GM23248 (cell line): ENCODE results near the gene TTLL1. TPM values are rescaled to one million over a fixed set of nuclear protein-coding genes. Genes with fewer than 3 reads are reported as not detected.

Source experiments
- DNase-seq: peaks from one replicate; pipeline ENCODE4 v3.0.0-alpha.2; 2015
- H2AFZ ChIP-seq: fragments of 200-600 bp; sonication (generic); 2 replicates; pipeline ENCODE4 v1.6.1; 2016; ENCODE audit warnings: antibody characterized with exemption
- H3F3A ChIP-seq: fragments of 200-600 bp; sonication (generic); 2 replicates; pipeline ENCODE4 v1.6.1; 2016; ENCODE audit warnings: mild to moderate bottlenecking, antibody characterized with exemption, mixed run types; ENCODE audit not compliant: insufficient read depth
- H3K27ac ChIP-seq: fragments of 200-600 bp; sonication (generic); 2 replicates; pipeline ENCODE4 v1.5.1; 2016; ENCODE audit warnings: mild to moderate bottlenecking
- H3K27me3 ChIP-seq: fragments of 200-600 bp; sonication (generic); replicated peaks from 2 replicates; pipeline ENCODE4 v1.6.1; 2016; ENCODE audit warnings: mild to moderate bottlenecking; ENCODE audit not compliant: insufficient read depth
- H3K36me3 ChIP-seq: fragments of 200-600 bp; sonication (generic); 2 replicates; pipeline ENCODE4 v1.6.1; 2016; ENCODE audit warnings: low read depth, mild to moderate bottlenecking
- H3K4me1 ChIP-seq: fragments of 200-600 bp; sonication (generic); 2 replicates; pipeline ENCODE4 v1.6.1; 2016; ENCODE audit warnings: mild to moderate bottlenecking; ENCODE audit not compliant: insufficient read depth
- H3K4me2 ChIP-seq: fragments of 200-600 bp; sonication (generic); one replicate; pipeline ENCODE4 v1.6.1; 2016; ENCODE audit warnings: mild to moderate bottlenecking; ENCODE audit not compliant: unreplicated experiment
- H3K4me3 ChIP-seq: fragments of 200-600 bp; sonication (generic); 2 replicates; pipeline ENCODE4 v1.5.1; 2016; ENCODE audit warnings: mild to moderate bottlenecking
- H3K79me2 ChIP-seq: fragments of 200-600 bp; sonication (generic); 2 replicates; pipeline ENCODE4 v1.6.1; 2016; ENCODE audit warnings: mild to moderate bottlenecking; ENCODE audit not compliant: insufficient read depth
- H3K9ac ChIP-seq: fragments of 200-600 bp; sonication (generic); 2 replicates; pipeline ENCODE4 v1.6.1; 2016; ENCODE audit warnings: mild to moderate bottlenecking
- H3K9me2 ChIP-seq: fragments of 200-600 bp; sonication (generic); 2 replicates; pipeline ENCODE4 v1.6.1; 2016; ENCODE audit warnings: mixed run types, mild to moderate bottlenecking, moderate library complexity; ENCODE audit not compliant: insufficient read depth
- H3K9me3 ChIP-seq: fragments of 200-600 bp; sonication (generic); one replicate; pipeline ENCODE4 v1.6.1; 2017; ENCODE audit warnings: low read depth
- H4K20me1 ChIP-seq: fragments of 200-600 bp; sonication (generic); 2 replicates; pipeline ENCODE4 v1.6.0; 2016; ENCODE audit not compliant: insufficient read depth
- EZH2 ChIP-seq: fragments of 200-600 bp; sonication (generic); IDR thresholded peaks from 2 replicates; pipeline ENCODE4 v1.6.1; 2018; ENCODE audit warnings: antibody characterized with exemption, mild to moderate bottlenecking; ENCODE audit not compliant: insufficient read depth, poor library complexity, severe bottlenecking
- EZH2phosphoT487 ChIP-seq: fragments of 200-600 bp; sonication (generic); IDR thresholded peaks from 2 replicates; pipeline ENCODE4 v1.6.1; 2018; ENCODE audit warnings: antibody characterized with exemption, moderate library complexity, mild to moderate bottlenecking, low read depth; ENCODE audit not compliant: insufficient read depth
- WGBS, 2 experiments: methylation state at CpG; one replicate each; pipeline ENCODE4 v1.1.6; 2015 to 2017; ENCODE audit warnings: low lambda C conversion rate in 2 of 2, low coverage in 1 of 2; ENCODE audit errors: missing lambda C conversion rate in 2 of 2; 5-methylcytosine and 5-hydroxymethylcytosine counted together
- in situ Hi-C: fragments of 300-500 bp; cut with MboI; formaldehyde crosslinking; loops from 2 replicates; pipeline ENCODE4 v1.15.0; 2020
- polyA plus RNA-seq: library from polyadenylated mRNA; unstranded; fragments of >200 nt; fragmentation: Nextera tagmentation; extraction: Ambion mirVana; gene quantifications from 2 replicates; pipeline ENCODE4 v1.2.1, GENCODE V29; 2016
- total RNA-seq: library from RNA; depleted of rRNA; stranded (reverse); fragments of >200 nt; shearing (Covaris generic); gene quantifications from 2 replicates; pipeline ENCODE4 v1.2.3, GENCODE V29; 2014

TTLL1 gene
- total and polyA plus RNA-seq, 2 experiments from 2014 or later = 16.0 to 18.5 TPM

- no peaks in the 10 kb centered on the region for H3F3A ChIP-seq
- H3K9ac ChIP-seq = no peak overlapping the region
- no peaks in the 10 kb centered on the region for H4K20me1 ChIP-seq
- no peaks in the 10 kb centered on the region for H3K79me2 ChIP-seq
- no peak for DNase-seq
- H2AFZ ChIP-seq = no peak overlapping the region
- H3K4me1 ChIP-seq = no peaks in the 10 kb centered on the region
- in situ Hi-C loops = no loop called here
- H3K9me3 ChIP-seq = no peaks in the 10 kb centered on the region
- H3K36me3 ChIP-seq = no peaks in the 10 kb centered on the region
- WGBS, 2 experiments = 88 to 89% methylated on average over 19 of the region's 19 CpGs
- H3K4me3 ChIP-seq = no peak overlapping the region
- no peak overlapping the region for H3K27ac ChIP-seq
- TF ChIP-seq EZH2 = no peak
- no peak for TF ChIP-seq EZH2phosphoT487
- H3K9me2 ChIP-seq = no peaks in the 10 kb centered on the region
- H3K27me3 ChIP-seq = no peaks in the 10 kb centered on the region
- H3K4me2 ChIP-seq = no peak overlapping the region
Measured at GRCh38 chr22:43085658-43086606, 3.3 kb downstream of the TTLL1 start.

GRCh38 chr22:43081968-43082367 lies 7.2 kb downstream of the TTLL1 start:
- no peaks in the 10 kb centered on the region for H3K79me2 ChIP-seq
- in situ Hi-C loops = no loop called here
- no peaks in the 10 kb centered on the region for H3F3A ChIP-seq
- H4K20me1 ChIP-seq = no peaks in the 10 kb centered on the region
- no peak overlapping the region for H3K4me2 ChIP-seq
- TF ChIP-seq EZH2phosphoT487 = no peak
- TF ChIP-seq EZH2 = no peak
- H2AFZ ChIP-seq = no peak overlapping the region
- 85 to 88% methylated on average over 4 of the region's 4 CpGs for WGBS, 2 experiments
- peak; percentile 36 for DNase-seq
- no peaks in the 10 kb centered on the region for H3K36me3 ChIP-seq
- H3K4me3 ChIP-seq = no peak overlapping the region
- no peak overlapping the region for H3K27ac ChIP-seq
- no peaks in the 10 kb centered on the region for H3K9me2 ChIP-seq
- H3K9me3 ChIP-seq = no peaks in the 10 kb centered on the region
- no peak overlapping the region for H3K9ac ChIP-seq
- H3K4me1 ChIP-seq = no peaks in the 10 kb centered on the region
- H3K27me3 ChIP-seq = no peaks in the 10 kb centered on the region

GRCh38 chr22:43080616-43081015 lies 8.6 kb downstream of the TTLL1 start:
- Histone ChIP-seq H3K9ac (no peak overlapping the region), H3K9me3 (no peaks in the 10 kb centered on the region), H3K4me2 (no peak overlapping the region), H3K9me2 (no peaks in the 10 kb centered on the region), H3K27ac (no peak overlapping the region), H2AFZ (no peak overlapping the region), H4K20me1 (no peaks in the 10 kb centered on the region), H3K79me2 (no peaks in the 10 kb centered on the region), H3K36me3 (no peaks in the 10 kb centered on the region), H3K4me1 (no peaks in the 10 kb centered on the region), H3K4me3 (no peak overlapping the region), H3K27me3 (no peaks in the 10 kb centered on the region), H3F3A (no peaks in the 10 kb centered on the region)
- in situ Hi-C loops = no loop called here
- 89 to 100% methylated on average over 2 of the region's 2 CpGs for WGBS, 2 experiments
- TF ChIP-seq EZH2 (no peak), EZH2phosphoT487 (no peak)
- peak; percentile 35 for DNase-seq

- TF ChIP-seq EZH2 (no peak), EZH2phosphoT487 (no peak)
- no peaks in the 10 kb centered on the region for H3K79me2 ChIP-seq
- no peak overlapping the region for H3K4me3 ChIP-seq
- no peaks in the 10 kb centered on the region for H3K36me3 ChIP-seq
- no peaks in the 10 kb centered on the region for H3K4me1 ChIP-seq
- H3F3A ChIP-seq = no peaks in the 10 kb centered on the region
- H4K20me1 ChIP-seq = no peaks in the 10 kb centered on the region
- in situ Hi-C loops = no loop called here
- H2AFZ ChIP-seq = no peak overlapping the region
- no peak overlapping the region for H3K27ac ChIP-seq
- DNase-seq = no peak
- H3K9me2 ChIP-seq = no peaks in the 10 kb centered on the region
- H3K4me2 ChIP-seq = no peak overlapping the region
- H3K9me3 ChIP-seq = no peaks in the 10 kb centered on the region
- 95 to 96% methylated on average over 14 of the region's 14 CpGs for WGBS, 2 experiments
- no peaks in the 10 kb centered on the region for H3K27me3 ChIP-seq
- no peak overlapping the region for H3K9ac ChIP-seq
Measured at GRCh38 chr22:43079742-43080141, 9.4 kb downstream of the TTLL1 start.
